Measurements from ENCODE around the gene CYP2A6. TPM values are rescaled to one million over a fixed set of nuclear protein-coding genes. Genes with fewer than 3 reads are reported as not detected.
"Not testable (repeated sequence)": the region's sequence is repeated elsewhere in the genome, so short reads cannot be mapped to it uniquely, and the experiment has no call there.

Gene CYP2A6
- total RNA-seq, 1 experiment from 2014 or later, result not detected

DNA sequence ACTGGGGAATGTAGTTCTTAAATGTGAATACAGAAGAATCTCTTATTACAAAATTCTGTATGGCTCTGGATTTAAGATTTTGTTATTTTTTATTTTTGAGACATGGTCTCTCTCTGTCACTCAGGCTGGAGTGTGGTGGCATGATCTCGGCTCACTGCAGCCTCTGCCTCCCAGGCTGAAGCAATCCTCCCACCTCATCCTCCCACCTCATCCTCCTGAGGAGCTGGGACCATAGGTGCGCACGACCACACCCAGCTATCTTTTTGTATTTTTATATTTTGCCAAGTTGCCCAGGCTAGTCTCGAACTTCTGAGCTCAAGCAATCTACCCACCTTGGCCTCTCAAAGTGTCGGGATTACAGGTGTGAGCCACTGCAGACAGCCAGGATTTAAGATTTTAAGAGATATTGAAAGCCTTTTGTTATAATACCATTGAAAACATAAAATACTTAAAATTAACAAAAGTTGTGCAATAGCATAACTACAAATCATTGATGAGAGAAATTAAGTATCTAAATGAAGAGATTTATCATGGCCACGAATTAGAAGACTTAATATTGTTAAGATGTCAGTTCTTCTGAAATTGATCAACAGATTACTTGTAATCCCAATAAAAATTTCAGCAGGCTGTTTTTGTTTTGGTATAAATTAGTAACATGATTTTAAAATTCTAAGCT, 13.4 kb downstream of the CYP2A6 start:
- H3K27ac Mint-ChIP-seq (ENCODE audit: unreplicated experiment), result no peak overlapping the region
- peaks cover 8% of the 10 kb centered on the region for H3K36me3 Mint-ChIP-seq (ENCODE audit: insufficient read depth, unreplicated experiment)

DNA sequence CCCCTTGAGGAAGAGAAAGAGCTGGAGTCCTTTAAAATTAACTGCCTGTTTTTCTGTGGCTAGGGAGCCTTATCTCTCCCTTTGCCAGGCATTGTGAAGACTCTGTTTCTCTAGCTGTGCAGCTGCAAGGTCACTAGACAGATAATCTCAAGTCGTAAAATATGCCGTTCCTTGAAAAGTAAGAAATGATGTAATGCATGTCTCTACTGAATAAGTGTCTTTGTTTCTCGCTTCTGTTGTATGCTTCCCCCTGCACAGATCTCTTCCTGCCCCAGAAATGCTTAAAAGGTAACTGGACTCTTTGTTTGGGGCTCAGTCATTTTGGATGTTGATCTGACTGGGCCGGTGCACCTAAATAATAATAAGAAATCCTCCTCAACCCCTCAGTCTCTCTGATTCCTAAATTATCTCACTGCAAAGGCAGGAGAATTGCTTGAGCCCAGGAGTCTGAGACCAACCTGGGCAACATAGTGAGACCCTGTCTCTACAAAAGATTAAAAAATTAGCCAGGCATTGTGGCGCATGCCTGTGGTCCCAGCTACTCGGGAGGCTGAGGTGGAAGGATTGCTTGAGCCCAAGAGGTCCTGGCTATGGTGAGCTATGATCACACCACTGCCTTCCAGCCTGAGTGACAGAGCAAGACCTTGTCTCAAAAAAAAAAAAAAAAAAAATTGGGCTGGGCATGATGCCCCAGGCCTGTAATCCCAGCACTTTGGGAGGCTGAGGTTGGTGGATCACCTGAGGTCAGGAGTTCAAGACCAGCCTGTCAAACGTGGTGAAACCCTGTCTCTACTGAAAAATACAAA, 16.3 kb downstream of the CYP2A6 start:
- not testable (repeated sequence) for H3K27ac Mint-ChIP-seq (ENCODE audit: unreplicated experiment)

More for the DNA sequence above, 13.4 kb downstream of the CYP2A6 start:
- no peak for DNase-seq
- no peak for TF ChIP-seq CTCF (IDR thresholded peaks at IDR 0.05; ENCODE audit: unreplicated experiment)
- Mint-ChIP-seq H3K9me3 (ENCODE audit: low read depth, unreplicated experiment) (peaks cover 2% of the 10 kb centered on the region), H3K4me3 (ENCODE audit: low read depth, unreplicated experiment) (no peak overlapping the region), H3K27me3 (ENCODE audit: unreplicated experiment) (no peaks in the 10 kb centered on the region), H3K4me1 (ENCODE audit: low read depth, unreplicated experiment) (peaks cover 7% of the 10 kb centered on the region)
- CTCF ChIA-PET, result interaction anchor here (0.7 kb wide), 1 partner anchor 208 kb away, joined by 4 read pairs; no protein-coding TSS in a partner anchor
- no TSS peak for BruUV-seq (replicated peaks)
- intact Hi-C loops (cut with micrococcal nuclease; ENCODE audit: unreplicated experiment), result no loop called here

DNA sequence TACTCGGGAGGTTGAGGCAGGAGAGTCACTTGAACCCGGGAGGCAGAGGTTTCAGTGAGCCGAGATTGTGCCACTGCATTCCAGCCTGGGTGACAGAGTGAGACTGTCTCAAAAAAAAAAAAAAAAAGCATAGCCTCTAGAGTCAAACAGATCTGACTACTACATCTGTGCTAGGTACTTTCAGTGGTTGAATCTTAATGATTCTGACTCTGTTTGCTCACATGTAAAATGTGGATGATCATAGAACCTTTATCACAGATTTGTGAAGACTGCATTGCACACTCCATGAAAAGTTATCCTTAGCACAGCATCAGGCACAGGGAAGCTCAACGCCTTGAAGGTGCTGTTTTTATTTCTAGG, 17.8 kb downstream of the CYP2A6 start:
- H3K27me3 Mint-ChIP-seq (ENCODE audit: unreplicated experiment); intact Hi-C loops (cut with micrococcal nuclease; ENCODE audit: unreplicated experiment); H3K9me3 Mint-ChIP-seq (ENCODE audit: low read depth, unreplicated experiment); BruUV-seq (replicated peaks); DNase-seq: not testable (repeated sequence)
- Mint-ChIP-seq H3K27ac (ENCODE audit: unreplicated experiment) (peak overlapping the region; percentile 83), H3K4me3 (ENCODE audit: low read depth, unreplicated experiment) (peak overlapping the region; percentile 28), H3K4me1 (ENCODE audit: low read depth, unreplicated experiment) (peaks cover 13% of the 10 kb centered on the region), H3K36me3 (ENCODE audit: insufficient read depth, unreplicated experiment) (peaks cover 12% of the 10 kb centered on the region)
- CTCF ChIA-PET, result interaction anchor here (0.8 to 1.2 kb wide), 5 partner anchors 10 to 169 kb away, joined by 3 to 5 read pairs (median 3); no protein-coding TSS in a partner anchor

More for the DNA sequence above, 16.3 kb downstream of the CYP2A6 start:
- intact Hi-C loops (cut with micrococcal nuclease; ENCODE audit: unreplicated experiment); H3K9me3 Mint-ChIP-seq (ENCODE audit: low read depth, unreplicated experiment); BruUV-seq (replicated peaks); H3K4me3 Mint-ChIP-seq (ENCODE audit: low read depth, unreplicated experiment); DNase-seq; H3K27me3 Mint-ChIP-seq (ENCODE audit: unreplicated experiment): not testable (repeated sequence)
- CTCF ChIA-PET, result interaction anchor here (0.7 kb wide), 1 partner anchor 15 kb away, joined by 11 read pairs; no protein-coding TSS in a partner anchor
- H3K4me1 Mint-ChIP-seq (ENCODE audit: low read depth, unreplicated experiment), result peaks cover 13% of the 10 kb centered on the region
- peaks cover 11% of the 10 kb centered on the region for H3K36me3 Mint-ChIP-seq (ENCODE audit: insufficient read depth, unreplicated experiment)

- DNase-seq, result peak; percentile 77
- peak overlapping the region; percentile 83 for H3K27ac Mint-ChIP-seq (ENCODE audit: unreplicated experiment)
- H3K36me3 Mint-ChIP-seq (ENCODE audit: insufficient read depth, unreplicated experiment), result peaks cover 16% of the 10 kb centered on the region
- no peaks in the 10 kb centered on the region for H3K9me3 Mint-ChIP-seq (ENCODE audit: low read depth, unreplicated experiment)
- intact Hi-C loops (cut with micrococcal nuclease; ENCODE audit: unreplicated experiment), result no loop called here
- H3K4me1 Mint-ChIP-seq (ENCODE audit: low read depth, unreplicated experiment), result peaks cover 13% of the 10 kb centered on the region
- H3K27me3 Mint-ChIP-seq (ENCODE audit: unreplicated experiment), result no peaks in the 10 kb centered on the region
- TF ChIP-seq CTCF (IDR thresholded peaks at IDR 0.05; ENCODE audit: unreplicated experiment), result no peak
- no TSS peak for BruUV-seq (replicated peaks)
- CTCF ChIA-PET, result interaction anchor here (0.8 to 1.2 kb wide), 5 partner anchors 9 to 169 kb away, joined by 3 to 5 read pairs (median 3); no protein-coding TSS in a partner anchor
- peak overlapping the region; percentile 28 for H3K4me3 Mint-ChIP-seq (ENCODE audit: low read depth, unreplicated experiment)
Observed at GRCh38 chr19:40831502-40832430, 18.5 kb downstream of the CYP2A6 start.

DNA sequence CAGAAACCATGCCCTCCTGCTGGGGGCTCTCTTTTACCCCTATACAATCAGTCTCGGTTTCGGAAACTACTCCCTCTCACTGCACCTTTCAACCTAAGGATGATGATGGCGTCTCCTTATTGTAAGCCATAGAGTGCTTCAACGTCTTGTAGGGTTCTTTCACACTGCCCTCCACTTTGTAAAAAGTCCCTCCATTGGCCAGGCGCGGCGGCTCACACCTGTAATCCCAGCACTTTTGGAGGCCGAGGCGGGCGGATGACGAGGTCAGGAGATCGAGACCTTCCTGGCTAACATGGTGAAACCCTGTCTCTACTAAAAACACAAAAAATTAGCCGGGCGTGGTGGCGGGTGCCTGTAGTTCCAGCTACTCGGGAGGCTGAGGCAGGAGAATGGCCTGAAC, 19.5 kb downstream of the CYP2A6 start:
- DNase-seq; H3K4me3 Mint-ChIP-seq (ENCODE audit: low read depth, unreplicated experiment); H3K9me3 Mint-ChIP-seq (ENCODE audit: low read depth, unreplicated experiment); H3K27me3 Mint-ChIP-seq (ENCODE audit: unreplicated experiment); H3K27ac Mint-ChIP-seq (ENCODE audit: unreplicated experiment); CTCF ChIA-PET; intact Hi-C loops (cut with micrococcal nuclease; ENCODE audit: unreplicated experiment); BruUV-seq (replicated peaks): not testable (repeated sequence)
- Mint-ChIP-seq H3K4me1 (ENCODE audit: low read depth, unreplicated experiment) (peaks cover 13% of the 10 kb centered on the region), H3K36me3 (ENCODE audit: insufficient read depth, unreplicated experiment) (peaks cover 16% of the 10 kb centered on the region)

Measured in Calu3 (cell line).